Inferior parietal cortex (tissue), 1 donor: ENCODE data around the gene KEAP1.

ENCODE experiments used
- DNase-seq: peaks from one replicate; pipeline ENCODE4 v3.0.0-alpha.2; 2016; ENCODE audit errors: extremely low spot score

KEAP1 gene

GRCh38 chr19:10523135-10523636 lies 20.0 kb upstream of the KEAP1 start:
- no peak for DNase-seq

GRCh38 chr19:10521461-10522171 lies 18.5 kb upstream of the KEAP1 start:
- no peak for DNase-seq

GRCh38 chr19:10520652-10521318 lies 17.6 kb upstream of the KEAP1 start:
- no peak for DNase-seq

- no peak for DNase-seq
These were observed 16.3 kb upstream of the KEAP1 start for GRCh38 chr19:10519421-10519820.

GRCh38 chr19:10518444-10519361 lies 15.5 kb upstream of the KEAP1 start:
- DNase-seq = no peak

GRCh38 chr19:10517760-10518443 lies 14.7 kb upstream of the KEAP1 start:
- no peak for DNase-seq

GRCh38 chr19:10517361-10517759 lies 14.2 kb upstream of the KEAP1 start, which contains the start of gene S1PR5:
Gene S1PR5, minus strand, starts transcription at chr19:10517447. Its CDS starts 2,436 bp downstream, at chr19:10515011.
- peak; percentile 77 for DNase-seq

GRCh38 chr19:10516671-10517286 lies 13.6 kb upstream of the KEAP1 start:
- DNase-seq = no peak

GRCh38 chr19:10516064-10516385 lies 12.9 kb upstream of the KEAP1 start:
- no peak for DNase-seq

- no peak for DNase-seq
These were observed 11.3 kb upstream of the KEAP1 start for GRCh38 chr19:10514211-10515145.

GRCh38 chr19:10513223-10513622 lies 10.1 kb upstream of the KEAP1 start:
- no peak for DNase-seq

GRCh38 chr19:10510301-10510802 lies 7.2 kb upstream of the KEAP1 start:
- DNase-seq = no peak

- DNase-seq = no peak
These were observed 5.6 kb upstream of the KEAP1 start for GRCh38 chr19:10508707-10509106.

- DNase-seq = no peak
These were observed 4.9 kb upstream of the KEAP1 start for GRCh38 chr19:10508036-10508435.

GRCh38 chr19:10505583-10506229 lies 2.5 kb upstream of the KEAP1 start:
- DNase-seq = peak; percentile 58

GRCh38 chr19:10502524-10503001 lies 593 bp downstream of the KEAP1 start:
- peak; percentile 90 for DNase-seq

GRCh38 chr19:10501971-10502523 lies 1.1 kb downstream of the KEAP1 start:
- peak; percentile 63 for DNase-seq

- DNase-seq = no peak
These were observed 2.9 kb downstream of the KEAP1 start for GRCh38 chr19:10500247-10500592.
